Omental fat pad (tissue), 4 donors: ENCODE measurements around the gene SLC15A1. TPM values are rescaled to one million over a fixed set of nuclear protein-coding genes. Genes with fewer than 3 reads are reported as not detected.

ENCODE experiments used
- ATAC-seq: fragments of 150-250 bp; one replicate; pipeline ENCODE4 v1.9.1; 2016; ENCODE audit warnings: mild to moderate bottlenecking, moderate library complexity; ENCODE audit not compliant: low FRiP score
- DNase-seq: peaks from one replicate; pipeline ENCODE4 v3.0.0-alpha.2; 2019; ENCODE audit warnings: low spot score
- CTCF ChIP-seq, 3 donors: fragments of 450-650 bp; IDR thresholded peaks; one replicate each; pipeline ENCODE4 v1.5.1; 2016 to 2017; ENCODE audit warnings: antibody characterized with exemption in 3 of 3, mild to moderate bottlenecking in 3 of 3, moderate library complexity in 2 of 3
- total RNA-seq, 4 donors: library from RNA; depleted of rRNA; stranded (reverse); fragments of >200 nt; gene quantifications; one replicate each; pipeline ENCODE4 v1.1.0, GENCODE V29; 2016

SLC15A1 gene
- total RNA-seq, 4 donors from 2014 or later = 0.25 to 0.48 TPM; not detected in 2

- DNase-seq (no peak), ATAC-seq (no peak)
- no peak for TF ChIP-seq CTCF (IDR thresholded peaks at IDR 0.05)
These were observed 17.3 kb upstream of the SLC15A1 start for GRCh38 chr13:98769736-98770135.

- no peak for TF ChIP-seq CTCF (IDR thresholded peaks at IDR 0.05)
- no peak for ATAC-seq
- DNase-seq = no peak
These were observed 16.1 kb upstream of the SLC15A1 start for GRCh38 chr13:98768522-98768921.

- no peak for DNase-seq
- ATAC-seq = no peak
- TF ChIP-seq CTCF (IDR thresholded peaks at IDR 0.05) = no peak
These were observed 14.2 kb upstream of the SLC15A1 start for GRCh38 chr13:98766697-98767096.

GRCh38 chr13:98765996-98766519 lies 13.6 kb upstream of the SLC15A1 start:
- no peak for DNase-seq
- no peak for TF ChIP-seq CTCF (IDR thresholded peaks at IDR 0.05)
- ATAC-seq = no peak

- DNase-seq = no peak
- TF ChIP-seq CTCF (IDR thresholded peaks at IDR 0.05) = no peak
- ATAC-seq = no peak
These were observed 9.6 kb upstream of the SLC15A1 start for GRCh38 chr13:98761986-98762616.

GRCh38 chr13:98761126-98761985 lies 8.9 kb upstream of the SLC15A1 start:
- ATAC-seq (peak; percentile 76), DNase-seq (no peak)
- TF ChIP-seq CTCF (IDR thresholded peaks at IDR 0.05) = no peak
